Activated naive CD8-positive, alpha-beta T cell treated with anti-CD3 and anti-CD28 coated beads, Interleukin-2, amount 10 ng/mL, durations not matched to agents 7 days and 5 days (primary cell): Measurements from ENCODE around the gene GAS6. TPM values are rescaled to one million over a fixed set of nuclear protein-coding genes. Genes with fewer than 3 reads are reported as not detected.
"Not testable (repeated sequence)": the region's sequence is repeated elsewhere in the genome, so short reads cannot be mapped to it uniquely, and the experiment has no call there.

ENCODE experiments used
- ATAC-seq: fragments of 150-1000 bp; cut with Tn5 transposase; one replicate; pipeline ENCODE4 v1.10.0; 2021; ENCODE audit warnings: low read depth, moderate library complexity
- POLR2A ChIA-PET: fragments of 350-600 bp; sonication (Branson Sonifier 250); formaldehyde crosslinking; loops from one replicate; lab custom pipeline; 2021; ENCODE audit warnings: antibody characterized with exemption; lab: Charles Lee
- DNase-seq: peaks from one replicate; pipeline ENCODE4 v3.0.0; 2021
- H3K27ac Mint-ChIP-seq: one replicate; pipeline ENCODE4 v1.8.0; 2022; ENCODE audit warnings: mild to moderate bottlenecking, mixed read lengths
- H3K27me3 Mint-ChIP-seq: one replicate; pipeline ENCODE4 v1.8.0; 2022; ENCODE audit warnings: mild to moderate bottlenecking, moderate library complexity, mixed read lengths
- H3K36me3 Mint-ChIP-seq: one replicate; pipeline ENCODE4 v1.8.0; 2021; ENCODE audit warnings: mild to moderate bottlenecking, mixed read lengths
- H3K4me1 Mint-ChIP-seq: one replicate; pipeline ENCODE4 v1.8.0; 2021; ENCODE audit warnings: mixed read lengths
- H3K4me3 Mint-ChIP-seq: one replicate; pipeline ENCODE4 v1.8.0; 2022; ENCODE audit warnings: mild to moderate bottlenecking, moderate library complexity, mixed read lengths
- H3K9me3 Mint-ChIP-seq: one replicate; pipeline ENCODE4 v1.8.0; 2021; ENCODE audit warnings: mixed read lengths
- total RNA-seq, 2 experiments: library from RNA; stranded (reverse); gene quantifications; one replicate each; pipeline ENCODE4 v1.2.3, GENCODE V29; 2021

Gene GAS6
- total RNA-seq, 2 experiments from 2014 or later = 2.1 to 2.6 TPM

GRCh38 chr13:113874177-113874576 lies 10.3 kb upstream of the GAS6 start:
- H3K4me3 Mint-ChIP-seq = no peak overlapping the region
- no peaks in the 10 kb centered on the region for H3K4me1 Mint-ChIP-seq
- POLR2A ChIA-PET = no interaction called here
- no peaks in the 10 kb centered on the region for H3K36me3 Mint-ChIP-seq
- H3K27ac Mint-ChIP-seq = no peak overlapping the region
- DNase-seq (no peak), ATAC-seq (no peak)
- H3K9me3 Mint-ChIP-seq = no peaks in the 10 kb centered on the region
- peaks cover 32% of the 10 kb centered on the region for H3K27me3 Mint-ChIP-seq

GRCh38 chr13:113869263-113869662 lies 5.4 kb upstream of the GAS6 start:
- Mint-ChIP-seq H3K27me3 (peaks cover 70% of the 10 kb centered on the region), H3K9me3 (no peaks in the 10 kb centered on the region), H3K27ac (no peak overlapping the region), H3K4me3 (no peak overlapping the region), H3K36me3 (no peaks in the 10 kb centered on the region), H3K4me1 (peaks cover 2% of the 10 kb centered on the region)
- ATAC-seq (no peak), DNase-seq (no peak)
- POLR2A ChIA-PET = no interaction called here

- H3K36me3 Mint-ChIP-seq, H3K4me3 Mint-ChIP-seq, H3K9me3 Mint-ChIP-seq, H3K4me1 Mint-ChIP-seq, ATAC-seq, POLR2A ChIA-PET, DNase-seq, H3K27ac Mint-ChIP-seq: not testable (repeated sequence)
- H3K27me3 Mint-ChIP-seq = peaks cover 68% of the 10 kb centered on the region
These were observed 4.0 kb upstream of the GAS6 start for GRCh38 chr13:113867913-113868312.

- DNase-seq (no peak), ATAC-seq (no peak)
- POLR2A ChIA-PET = no interaction called here
- Mint-ChIP-seq H3K27ac (no peak overlapping the region), H3K27me3 (peaks cover 69% of the 10 kb centered on the region), H3K9me3 (no peaks in the 10 kb centered on the region), H3K4me3 (no peak overlapping the region), H3K4me1 (peaks cover 4% of the 10 kb centered on the region), H3K36me3 (no peaks in the 10 kb centered on the region)
These were observed 1.6 kb upstream of the GAS6 start for GRCh38 chr13:113865427-113865826.

GRCh38 chr13:113864273-113864890 lies 506 bp upstream of the GAS6 start:
- Mint-ChIP-seq H3K4me3 (peak overlapping the region; percentile 44), H3K9me3 (peaks cover 2% of the 10 kb centered on the region), H3K36me3 (no peaks in the 10 kb centered on the region), H3K27ac (no peak overlapping the region), H3K4me1 (peaks cover 4% of the 10 kb centered on the region), H3K27me3 (peaks cover 63% of the 10 kb centered on the region)
- DNase-seq (no peak), ATAC-seq (no peak)
- POLR2A ChIA-PET = no interaction called here

GRCh38 chr13:113862931-113863523 lies 849 bp downstream of the GAS6 start:
- Mint-ChIP-seq H3K9me3 (peaks cover 15% of the 10 kb centered on the region), H3K36me3 (no peaks in the 10 kb centered on the region), H3K27me3 (peaks cover 50% of the 10 kb centered on the region), H3K4me3 (peak overlapping the region; percentile 50), H3K4me1 (peaks cover 4% of the 10 kb centered on the region), H3K27ac (no peak overlapping the region)
- DNase-seq (peak; percentile 45), ATAC-seq (peak; percentile 11)
- POLR2A ChIA-PET = no interaction called here

- Mint-ChIP-seq H3K9me3 (peaks cover 16% of the 10 kb centered on the region), H3K27ac (no peak overlapping the region), H3K4me1 (peaks cover 4% of the 10 kb centered on the region), H3K4me3 (peak overlapping the region; percentile 36), H3K36me3 (no peaks in the 10 kb centered on the region), H3K27me3 (peaks cover 45% of the 10 kb centered on the region)
- POLR2A ChIA-PET = no interaction called here
- ATAC-seq (no peak), DNase-seq (peak; percentile 20)
These were observed 1.5 kb downstream of the GAS6 start for GRCh38 chr13:113862191-113862930.

- no peak for ATAC-seq
- no peak overlapping the region for H3K27ac Mint-ChIP-seq
- DNase-seq = no peak
- peaks cover 4% of the 10 kb centered on the region for H3K4me1 Mint-ChIP-seq
- H3K36me3 Mint-ChIP-seq = no peaks in the 10 kb centered on the region
- peaks cover 43% of the 10 kb centered on the region for H3K27me3 Mint-ChIP-seq
- POLR2A ChIA-PET = no interaction called here
- peaks cover 16% of the 10 kb centered on the region for H3K9me3 Mint-ChIP-seq
- no peak overlapping the region for H3K4me3 Mint-ChIP-seq
These were observed 2.3 kb downstream of the GAS6 start for GRCh38 chr13:113861433-113862030.

GRCh38 chr13:113860665-113861432 lies 3.0 kb downstream of the GAS6 start:
- Mint-ChIP-seq H3K27ac (no peak overlapping the region), H3K36me3 (no peaks in the 10 kb centered on the region), H3K27me3 (peaks cover 38% of the 10 kb centered on the region), H3K9me3 (peaks cover 16% of the 10 kb centered on the region), H3K4me1 (peaks cover 4% of the 10 kb centered on the region), H3K4me3 (no peak overlapping the region)
- ATAC-seq = no peak
- no peak for DNase-seq
- POLR2A ChIA-PET = no interaction called here

- POLR2A ChIA-PET = no interaction called here
- Mint-ChIP-seq H3K27me3 (peaks cover 32% of the 10 kb centered on the region), H3K36me3 (no peaks in the 10 kb centered on the region), H3K4me1 (peaks cover 4% of the 10 kb centered on the region), H3K27ac (no peak overlapping the region), H3K9me3 (peaks cover 16% of the 10 kb centered on the region), H3K4me3 (no peak overlapping the region)
- ATAC-seq = no peak
- DNase-seq = no peak
These were observed 3.7 kb downstream of the GAS6 start for GRCh38 chr13:113860051-113860664.

- Mint-ChIP-seq H3K27me3 (peaks cover 29% of the 10 kb centered on the region), H3K27ac (no peak overlapping the region), H3K4me3 (no peak overlapping the region), H3K36me3 (no peaks in the 10 kb centered on the region), H3K9me3 (peaks cover 16% of the 10 kb centered on the region), H3K4me1 (peaks cover 8% of the 10 kb centered on the region)
- DNase-seq (no peak), ATAC-seq (no peak)
- POLR2A ChIA-PET = no interaction called here
These were observed 4.4 kb downstream of the GAS6 start for GRCh38 chr13:113859311-113860050.

GRCh38 chr13:113857531-113858195 lies 6.2 kb downstream of the GAS6 start:
- H3K4me1 Mint-ChIP-seq = peaks cover 15% of the 10 kb centered on the region
- H3K36me3 Mint-ChIP-seq = no peaks in the 10 kb centered on the region
- H3K4me3 Mint-ChIP-seq = no peak overlapping the region
- peaks cover 16% of the 10 kb centered on the region for H3K9me3 Mint-ChIP-seq
- peaks cover 32% of the 10 kb centered on the region for H3K27me3 Mint-ChIP-seq
- ATAC-seq (no peak), DNase-seq (peak; percentile 20)
- no peak overlapping the region for H3K27ac Mint-ChIP-seq
- POLR2A ChIA-PET = no interaction called here
